IMR-90 (cell line): ENCODE data around the gene TMEM143. TPM values are rescaled to one million over a fixed set of nuclear protein-coding genes. Genes with fewer than 3 reads are reported as not detected.

Source experiments
- ATAC-seq: fragments of 200-7000 bp; cut with Tn5 transposase; 2 replicates; pipeline ENCODE4 v1.9.1; 2020; ENCODE audit warnings: low read depth, mild to moderate bottlenecking, moderate library complexity
- BruUV-seq: library from RNA; stranded (reverse); fragments of 400-500 nt; replicated peaks from 2 replicates; lab custom pipeline; 2021; lab: Mats Ljungman, UMichigan
- CTCF ChIA-PET: fragments of 300-600 bp; formaldehyde crosslinking; extraction: SDS; loops from one replicate; lab custom pipeline; 2021; ENCODE audit warnings: antibody characterized with exemption; lab: Yijun Ruan, JAX
- POLR2A ChIA-PET: fragments of 300-600 bp; sonication (Branson Sonifier 250); formaldehyde crosslinking; loops from one replicate; lab custom pipeline; 2022; ENCODE audit warnings: antibody characterized with exemption; ENCODE audit not compliant: unreplicated experiment; lab: Charles Lee
- DNase-seq: peaks from one replicate; pipeline ENCODE4 v3.0.0; 2013
- H2AFZ ChIP-seq: replicated peaks from 2 replicates; pipeline ENCODE3; 2013; ENCODE audit warnings: low read length, mild to moderate bottlenecking; ENCODE audit not compliant: poor library complexity
- H2AK5ac ChIP-seq: 2 replicates; pipeline ENCODE4 v1.6.1; 2013; ENCODE audit warnings: low read depth, low read length, inconsistent platforms
- H2AK9ac ChIP-seq: replicated peaks from 2 replicates; pipeline ENCODE3; 2013; ENCODE audit warnings: mild to moderate bottlenecking, low read depth, low read length, moderate library complexity; ENCODE audit not compliant: poor library complexity
- H2BK120ac ChIP-seq: 2 replicates; pipeline ENCODE4 v1.6.1; 2013; ENCODE audit warnings: low read depth, low read length, inconsistent platforms
- H2BK15ac ChIP-seq: 3 replicates; pipeline ENCODE4 v1.6.1; 2013; ENCODE audit warnings: low read depth, low read length, inconsistent platforms
- H2BK20ac ChIP-seq: 2 replicates; pipeline ENCODE4 v1.6.1; 2013; ENCODE audit warnings: low read depth, mild to moderate bottlenecking, inconsistent platforms, low read length, moderate library complexity
- H2BK5ac ChIP-seq: 2 replicates; pipeline ENCODE4 v1.6.1; 2013; ENCODE audit warnings: mild to moderate bottlenecking, low read depth, low read length, inconsistent platforms; ENCODE audit not compliant: poor library complexity, severe bottlenecking
- H3K14ac ChIP-seq: replicated peaks from 2 replicates; pipeline ENCODE4 v1.6.1; 2013; ENCODE audit warnings: low read depth, low read length, inconsistent platforms
- H3K18ac ChIP-seq: 2 replicates; pipeline ENCODE4 v1.6.1; 2013; ENCODE audit warnings: low read depth, low read length, control low read depth
- H3K23ac ChIP-seq: 2 replicates; pipeline ENCODE4 v1.6.1; 2013; ENCODE audit warnings: low read depth, low read length, inconsistent platforms
- H3K27ac ChIP-seq: 2 replicates; pipeline ENCODE4 v1.5.1; 2013; ENCODE audit warnings: mild to moderate bottlenecking, control low read depth, low read length; ENCODE audit not compliant: insufficient read depth
- H3K27me3 ChIP-seq: 2 replicates; pipeline ENCODE4 v1.6.1; 2013; ENCODE audit warnings: low read length; ENCODE audit not compliant: control insufficient read depth, insufficient read depth
- H3K36me3 ChIP-seq: 2 replicates; pipeline ENCODE4 v1.6.1; 2013; ENCODE audit warnings: low read length, mixed read lengths; ENCODE audit not compliant: control insufficient read depth, insufficient read depth
- H3K4ac ChIP-seq: 2 replicates; pipeline ENCODE4 v1.6.1; 2013; ENCODE audit warnings: low read depth, low read length, inconsistent platforms
- H3K4me1 ChIP-seq: 2 replicates; pipeline ENCODE4 v1.6.1; 2013; ENCODE audit warnings: low read length, mixed read lengths; ENCODE audit not compliant: control insufficient read depth, insufficient read depth
- H3K4me2 ChIP-seq: 2 replicates; pipeline ENCODE4 v1.6.1; 2013; ENCODE audit warnings: low read depth, mild to moderate bottlenecking, control low read depth, low read length, moderate library complexity
- H3K4me3 ChIP-seq: 2 replicates; pipeline ENCODE4 v1.5.1; 2013; ENCODE audit warnings: low read depth, mild to moderate bottlenecking, control low read depth, low read length, moderate library complexity; ENCODE audit not compliant: insufficient read depth
- H3K56ac ChIP-seq: 2 replicates; pipeline ENCODE4 v1.6.1; 2013; ENCODE audit warnings: low read length, inconsistent platforms; ENCODE audit not compliant: insufficient read depth; ENCODE audit errors: extremely low read depth
- H3K79me1 ChIP-seq, 2 experiments: 2 replicates each; pipeline ENCODE4 v1.6.1; 2013; ENCODE audit warnings: low read length in 2 of 2, inconsistent platforms in 1 of 2, low read depth in 1 of 2
- H3K9ac ChIP-seq: 2 replicates; pipeline ENCODE4 v1.6.1; 2013; ENCODE audit warnings: low read depth, low read length, control low read depth
- H3K9me1 ChIP-seq: 2 replicates; pipeline ENCODE4 v1.6.1; 2013; ENCODE audit warnings: low read length, inconsistent platforms; ENCODE audit not compliant: insufficient read depth
- H3K9me3 ChIP-seq: 2 replicates; pipeline ENCODE4 v1.6.1; 2013; ENCODE audit warnings: low read length; ENCODE audit not compliant: control insufficient read depth, insufficient read depth
- H4K20me1 ChIP-seq: 2 replicates; pipeline ENCODE4 v1.6.1; 2013; ENCODE audit warnings: low read length, inconsistent platforms; ENCODE audit not compliant: insufficient read depth
- H4K5ac ChIP-seq: 2 replicates; pipeline ENCODE4 v1.6.1; 2013; ENCODE audit warnings: mild to moderate bottlenecking, low read depth, low read length, control low read depth
- H4K8ac ChIP-seq, 2 experiments: 2 replicates each; pipeline ENCODE4 v1.6.1; 2013; ENCODE audit warnings: low read depth in 2 of 2, low read length in 2 of 2, control low read depth in 1 of 2, inconsistent platforms in 1 of 2
- H4K91ac ChIP-seq: 2 replicates; pipeline ENCODE4 v1.6.1; 2013; ENCODE audit warnings: low read depth, low read length, inconsistent platforms; ENCODE audit not compliant: insufficient read depth
- BHLHE40 ChIP-seq: fragments of 150-350 bp; IDR thresholded peaks from 2 replicates; pipeline ENCODE4 v1.6.1; 2016; ENCODE audit warnings: mild to moderate bottlenecking, low read depth, low read length
- CEBPB ChIP-seq: IDR thresholded peaks from 2 replicates; pipeline ENCODE4 v1.6.1; 2012; ENCODE audit warnings: low read depth, low read length, improper control_type of control experiment
- CHD1 ChIP-seq: IDR thresholded peaks from 2 replicates; pipeline ENCODE4 v1.6.1; 2012; ENCODE audit warnings: low read depth, low read length, improper control_type of control experiment
- FOS ChIP-seq: fragments of 150-350 bp; IDR thresholded peaks from 2 replicates; pipeline ENCODE4 v1.6.1; 2016; ENCODE audit warnings: low read depth, low read length
- MAFK ChIP-seq: IDR thresholded peaks from 2 replicates; pipeline ENCODE4 v1.6.1; 2012; ENCODE audit warnings: low read depth, low read length, improper control_type of control experiment
- MAZ ChIP-seq: IDR thresholded peaks from 2 replicates; pipeline ENCODE4 v1.6.1; 2012; ENCODE audit warnings: low read depth, mild to moderate bottlenecking, low read length, improper control_type of control experiment, moderate library complexity, borderline replicate concordance
- MXI1 ChIP-seq: IDR thresholded peaks from 2 replicates; pipeline ENCODE4 v1.6.1; 2012; ENCODE audit warnings: low read depth, mild to moderate bottlenecking, low read length, moderate library complexity, borderline replicate concordance
- NFE2L2 ChIP-seq: fragments of 150-350 bp; IDR thresholded peaks from 2 replicates; pipeline ENCODE4 v1.6.1; 2016; ENCODE audit warnings: low read depth, mild to moderate bottlenecking, low read length
- POLR2A ChIP-seq: IDR thresholded peaks from 2 replicates; pipeline ENCODE4 v1.6.1; 2012; ENCODE audit warnings: mild to moderate bottlenecking, low read depth, low read length
- RAD21 ChIP-seq: IDR thresholded peaks from 2 replicates; pipeline ENCODE4 v1.6.1; 2012; ENCODE audit warnings: low read length, improper control_type of control experiment
- RCOR1 ChIP-seq: IDR thresholded peaks from 2 replicates; pipeline ENCODE4 v1.6.1; 2012; ENCODE audit warnings: mild to moderate bottlenecking, low read length, improper control_type of control experiment; ENCODE audit not compliant: insufficient replicate concordance
- RFX5 ChIP-seq: IDR thresholded peaks from 2 replicates; pipeline ENCODE4 v1.8.0; 2012; ENCODE audit warnings: low read depth, mild to moderate bottlenecking, low read length, moderate library complexity
- SMC3 ChIP-seq: fragments of 150-350 bp; IDR thresholded peaks from 2 replicates; pipeline ENCODE4 v1.6.1; 2016; ENCODE audit warnings: low read depth, mild to moderate bottlenecking, antibody characterized with exemption, low read length, moderate library complexity
- WGBS, 2 experiments: methylation state at CpG; one replicate each; pipeline versions ENCODE4 v1.1.5 to v1.1.7; 2013; ENCODE audit warnings: missing lambda C conversion rate in 2 of 2; ENCODE audit not compliant: insufficient read length in 1 of 2; ENCODE audit errors: extremely low coverage in 2 of 2; 5-methylcytosine and 5-hydroxymethylcytosine counted together
- dilution Hi-C: fragments of 300-500 bp; cut with HindIII; formaldehyde crosslinking; loops from one replicate; pipeline ENCODE4 v1.14.3; 2018; ENCODE audit warnings: low sequenced_read_pairs; ENCODE audit not compliant: unreplicated experiment
- in situ Hi-C: fragments of 300-500 bp; cut with MboI; formaldehyde crosslinking; loops from 3 replicates; pipeline ENCODE4 v1.14.3; 2019; ENCODE audit warnings: low sequenced_read_pairs, inconsistent platforms, mixed read lengths
- intact Hi-C: fragments of 100-400 bp; cut with micrococcal nuclease; formaldehyde crosslinking; loops from 2 replicates; pipeline ENCODE4 v1.10.0; 2022
- polyA plus RNA-seq, 3 experiments: library from polyadenylated mRNA; depleted of rRNA; stranded (reverse); fragments of >200 nt; gene quantifications; 2 replicates each; pipeline ENCODE4 v1.2.3, GENCODE V29; 2012; ENCODE audit warnings: low replicate concordance in 1 of 3
- total RNA-seq: library from RNA; depleted of rRNA; stranded (reverse); fragments of >200 nt; gene quantifications from 2 replicates; pipeline ENCODE4 v1.2.3, GENCODE V29; 2012
- TF ChIP-seq, protein P1 (sequence below): fragments of 150-350 bp; IDR thresholded peaks from 2 replicates; pipeline ENCODE4 v1.6.1; 2017; ENCODE audit warnings: mild to moderate bottlenecking, antibody characterized with exemption, low read length, low read depth
- TF ChIP-seq, protein P2 (sequence below): conservative IDR thresholded peaks from 2 replicates; pipeline ENCODE4 v1.5.1; 2012; ENCODE audit warnings: mild to moderate bottlenecking, low read depth, low read length, improper control_type of control experiment
- TF ChIP-seq, protein P3 (sequence below): fragments of 150-350 bp; IDR thresholded peaks from 2 replicates; pipeline ENCODE4 v1.6.1; 2016; ENCODE audit warnings: low read depth, mild to moderate bottlenecking, low read length, moderate library complexity, borderline replicate concordance

Gene TMEM143
- total and polyA plus RNA-seq, 2 of the 4 experiments (the other 2 are of a cell fraction), result 1.3 to 7.6 TPM

DNA sequence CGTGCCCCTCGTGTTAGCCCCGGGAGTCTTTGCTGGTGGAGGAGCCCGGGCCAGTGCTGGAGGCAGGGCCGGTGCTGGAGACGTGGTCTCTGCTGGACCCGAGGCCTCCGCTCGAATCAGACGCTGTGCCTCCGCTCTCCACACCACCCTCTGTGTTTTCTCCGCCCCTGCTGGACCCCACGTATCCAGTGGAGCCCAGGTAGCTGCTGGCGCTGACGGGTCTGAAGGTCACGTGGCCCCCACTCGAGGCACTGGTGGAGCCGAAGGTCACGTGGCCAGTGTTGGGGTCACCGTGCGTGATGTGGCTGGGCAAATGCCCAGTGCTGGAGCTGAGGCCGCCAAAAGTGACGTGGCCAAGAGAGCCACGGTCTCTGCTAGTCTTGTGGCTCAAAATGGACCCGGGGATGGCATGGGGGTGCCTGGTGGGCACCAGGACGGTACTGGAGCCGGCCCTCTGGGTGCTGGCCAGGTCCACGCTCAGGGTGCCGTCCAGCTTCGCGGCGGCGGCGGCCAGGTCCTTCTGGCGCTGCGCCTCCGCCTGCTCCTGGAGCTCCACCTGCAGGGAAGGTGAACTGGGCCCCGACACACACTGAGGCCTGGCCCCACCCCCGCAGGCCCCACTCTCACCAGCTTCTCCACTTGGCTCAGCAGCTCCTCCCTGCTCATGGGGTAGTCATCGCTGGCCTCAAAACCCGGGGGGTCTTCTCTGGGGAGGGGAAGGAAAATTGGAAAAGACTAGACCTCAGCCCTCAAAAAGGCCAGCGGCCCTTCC is 66.6 kb downstream of the TMEM143 start:
- intact Hi-C loops, result no loop called here
- Histone ChIP-seq H3K14ac (no peak overlapping the region), H4K20me1 (no peaks in the 10 kb centered on the region), H2BK15ac (no peak overlapping the region), H4K8ac (no peak overlapping the region), H3K27me3 (no peaks in the 10 kb centered on the region; the same call in 1 of the 2 replicates), H2BK120ac (no peak overlapping the region), H3K4me1 (no peaks in the 10 kb centered on the region), H3K4me3 (no peak overlapping the region), H2AK9ac (peak overlapping the region; percentile 28), H3K4me2 (no peak overlapping the region), H2BK5ac (no peak overlapping the region), H3K23ac (no peak overlapping the region), H3K27ac (no peak overlapping the region), H3K9me3 (no peaks in the 10 kb centered on the region), H3K56ac (no peak overlapping the region), H4K5ac (no peak overlapping the region), H2AFZ (no peak overlapping the region), H3K4ac (no peak overlapping the region), H3K9ac (no peak overlapping the region), H3K36me3 (no peaks in the 10 kb centered on the region), H2BK20ac (no peak overlapping the region), H3K9me1 (no peaks in the 10 kb centered on the region), H3K79me1 (no peaks in the 10 kb centered on the region), H2AK5ac (no peak overlapping the region), H4K91ac (no peak overlapping the region), H3K18ac (no peak overlapping the region)
- DNase-seq (no peak), ATAC-seq (no peak)
- in situ Hi-C loops, result no loop called here
- 89% methylated on average over 16 of the region's 42 CpGs; no CpG with 5 or more reads in 1 of the 2 experiments for WGBS, 2 experiments
- ChIA-PET CTCF (no interaction called here), POLR2A (no interaction called here)
- TF ChIP-seq SMC3 (no peak), BHLHE40 (no peak), CEBPB (no peak), RCOR1 (no peak), MAFK (no peak), RAD21 (no peak), POLR2A (no peak), FOS (no peak), RFX5 (no peak), NFE2L2 (no peak), MXI1 (no peak), CHD1 (no peak), MAZ (no peak)
- TF ChIP-seq, protein P1, sequence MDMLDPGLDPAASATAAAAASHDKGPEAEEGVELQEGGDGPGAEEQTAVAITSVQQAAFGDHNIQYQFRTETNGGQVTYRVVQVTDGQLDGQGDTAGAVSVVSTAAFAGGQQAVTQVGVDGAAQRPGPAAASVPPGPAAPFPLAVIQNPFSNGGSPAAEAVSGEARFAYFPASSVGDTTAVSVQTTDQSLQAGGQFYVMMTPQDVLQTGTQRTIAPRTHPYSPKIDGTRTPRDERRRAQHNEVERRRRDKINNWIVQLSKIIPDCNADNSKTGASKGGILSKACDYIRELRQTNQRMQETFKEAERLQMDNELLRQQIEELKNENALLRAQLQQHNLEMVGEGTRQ, result no peak
- TF ChIP-seq, protein P2, sequence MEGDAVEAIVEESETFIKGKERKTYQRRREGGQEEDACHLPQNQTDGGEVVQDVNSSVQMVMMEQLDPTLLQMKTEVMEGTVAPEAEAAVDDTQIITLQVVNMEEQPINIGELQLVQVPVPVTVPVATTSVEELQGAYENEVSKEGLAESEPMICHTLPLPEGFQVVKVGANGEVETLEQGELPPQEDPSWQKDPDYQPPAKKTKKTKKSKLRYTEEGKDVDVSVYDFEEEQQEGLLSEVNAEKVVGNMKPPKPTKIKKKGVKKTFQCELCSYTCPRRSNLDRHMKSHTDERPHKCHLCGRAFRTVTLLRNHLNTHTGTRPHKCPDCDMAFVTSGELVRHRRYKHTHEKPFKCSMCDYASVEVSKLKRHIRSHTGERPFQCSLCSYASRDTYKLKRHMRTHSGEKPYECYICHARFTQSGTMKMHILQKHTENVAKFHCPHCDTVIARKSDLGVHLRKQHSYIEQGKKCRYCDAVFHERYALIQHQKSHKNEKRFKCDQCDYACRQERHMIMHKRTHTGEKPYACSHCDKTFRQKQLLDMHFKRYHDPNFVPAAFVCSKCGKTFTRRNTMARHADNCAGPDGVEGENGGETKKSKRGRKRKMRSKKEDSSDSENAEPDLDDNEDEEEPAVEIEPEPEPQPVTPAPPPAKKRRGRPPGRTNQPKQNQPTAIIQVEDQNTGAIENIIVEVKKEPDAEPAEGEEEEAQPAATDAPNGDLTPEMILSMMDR, result no peak
- TF ChIP-seq, protein P3, sequence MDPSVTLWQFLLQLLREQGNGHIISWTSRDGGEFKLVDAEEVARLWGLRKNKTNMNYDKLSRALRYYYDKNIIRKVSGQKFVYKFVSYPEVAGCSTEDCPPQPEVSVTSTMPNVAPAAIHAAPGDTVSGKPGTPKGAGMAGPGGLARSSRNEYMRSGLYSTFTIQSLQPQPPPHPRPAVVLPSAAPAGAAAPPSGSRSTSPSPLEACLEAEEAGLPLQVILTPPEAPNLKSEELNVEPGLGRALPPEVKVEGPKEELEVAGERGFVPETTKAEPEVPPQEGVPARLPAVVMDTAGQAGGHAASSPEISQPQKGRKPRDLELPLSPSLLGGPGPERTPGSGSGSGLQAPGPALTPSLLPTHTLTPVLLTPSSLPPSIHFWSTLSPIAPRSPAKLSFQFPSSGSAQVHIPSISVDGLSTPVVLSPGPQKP, result no peak
- dilution Hi-C loops, result no loop called here
- BruUV-seq, result no TSS peak
